GM18520 (cell line): ENCODE measurements around the gene GAMT.

Experiments
- ATAC-seq: cut with Tn5 transposase; IDR thresholded peaks from one replicate; pipeline ENCODE4 v1.9.1; 2021; ENCODE audit not compliant: unreplicated experiment

Gene GAMT

GRCh38 chr19:1387684-1388636 is 13.4 kb downstream of the GAMT start:
- ATAC-seq: no peak

- no peak for ATAC-seq
Measured at GRCh38 chr19:1386945-1387683, 14.2 kb downstream of the GAMT start.

GRCh38 chr19:1385816-1386215 is 15.5 kb downstream of the GAMT start:
- no peak for ATAC-seq

- ATAC-seq: no peak
Measured at GRCh38 chr19:1384478-1385110, 16.7 kb downstream of the GAMT start.

DNA sequence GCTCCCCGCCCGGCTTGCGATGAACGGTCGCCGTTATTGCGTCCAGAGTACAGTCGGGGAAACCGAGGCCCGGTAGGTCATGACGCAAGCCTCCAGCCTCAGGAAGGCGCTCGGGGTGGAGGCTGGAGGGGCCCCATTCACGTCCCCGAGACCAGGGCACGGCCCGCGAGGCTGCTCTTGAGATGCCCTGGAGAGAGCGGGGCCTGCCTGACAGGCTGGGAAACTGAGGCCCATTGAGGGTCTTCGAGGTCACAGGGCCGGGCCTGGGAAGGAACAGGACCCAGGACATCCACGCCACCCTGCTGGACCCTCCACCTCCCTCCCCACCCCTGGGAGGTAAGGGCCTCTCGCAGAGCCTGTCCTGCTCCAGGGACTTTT is 17.3 kb downstream of the GAMT start:
- no peak for ATAC-seq

DNA sequence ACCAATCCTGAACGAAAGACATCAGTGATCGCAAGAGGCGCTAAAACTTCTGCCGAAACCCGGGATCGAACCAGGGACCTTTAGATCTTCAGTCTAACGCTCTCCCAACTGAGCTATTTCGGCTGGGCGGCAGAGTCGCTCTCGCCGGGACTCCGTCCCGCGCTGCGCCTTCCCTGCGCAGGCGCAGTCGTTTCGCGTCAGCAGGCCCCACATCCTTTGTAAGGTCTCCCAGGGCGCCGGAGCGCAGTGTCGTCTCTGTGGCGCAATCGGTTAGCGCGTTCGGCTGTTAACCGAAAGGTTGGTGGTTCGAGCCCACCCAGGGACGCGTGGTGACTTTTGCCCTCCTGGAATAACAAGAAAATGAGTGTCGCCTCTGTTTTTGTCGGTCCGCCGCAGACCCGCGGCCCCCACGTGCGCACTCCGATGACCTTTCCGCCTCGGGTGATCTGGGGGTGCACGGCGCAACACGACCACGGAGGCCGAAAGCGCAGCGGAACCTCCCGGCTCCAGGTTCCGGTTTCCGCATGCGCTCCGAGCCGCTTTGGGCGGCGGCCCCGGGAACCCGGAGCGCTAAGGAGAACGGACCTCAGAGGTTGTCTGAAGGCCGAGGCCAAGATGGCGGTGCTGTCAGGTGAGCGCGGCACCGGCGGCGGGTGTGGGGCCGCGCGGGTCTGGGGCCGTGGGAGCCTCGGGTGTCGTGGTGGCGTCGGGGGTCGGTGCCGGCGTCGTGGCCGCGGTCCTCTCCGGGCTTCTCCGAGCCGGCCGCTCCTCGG is 17.8 kb downstream of the GAMT start, which contains the start of gene NDUFS7:
TSS of gene NDUFS7 (plus strand) at position 596 of the 773 bp plus-strand sequence. CDS start at position 616, 20 bp downstream.
- peak; percentile 90 for ATAC-seq

DNA sequence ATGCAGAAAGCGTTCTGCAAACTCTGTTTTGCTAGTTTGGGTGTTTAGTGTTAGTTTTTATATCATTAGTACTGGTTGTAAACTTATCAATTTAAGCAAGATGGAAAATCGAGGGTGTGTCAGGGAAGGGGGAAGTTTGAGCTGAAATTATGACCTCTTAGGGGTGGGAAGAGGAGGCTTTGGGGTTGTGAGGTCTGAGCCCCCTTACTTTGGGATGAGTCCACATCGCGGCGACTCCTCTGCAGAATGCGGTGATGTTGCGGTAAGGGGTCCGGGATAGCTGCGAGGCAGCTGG is 18.4 kb downstream of the GAMT start:
- no peak for ATAC-seq

DNA sequence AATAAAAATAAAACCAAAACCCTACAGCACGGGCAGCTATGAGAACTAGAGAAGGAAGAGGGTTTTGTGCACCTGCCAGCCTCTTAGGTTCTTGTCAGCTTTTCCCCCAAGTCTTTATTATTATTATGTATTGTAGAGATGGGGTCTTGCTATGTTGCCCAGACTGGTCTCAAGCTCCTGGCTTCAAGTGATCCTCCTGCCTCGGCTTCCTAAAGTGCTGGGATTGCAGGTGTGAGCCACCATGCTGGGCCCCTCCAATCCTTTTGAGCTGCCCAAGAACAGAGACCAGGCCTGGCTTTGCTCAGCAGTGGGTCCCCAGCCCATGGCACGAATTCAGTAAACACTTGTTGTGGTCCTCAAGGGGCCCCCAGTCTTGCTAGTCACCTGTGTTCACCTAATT is 19.1 kb downstream of the GAMT start:
- no peak for ATAC-seq

- ATAC-seq: no peak
Measured at GRCh38 chr19:1379961-1380489, 21.3 kb downstream of the GAMT start.

DNA sequence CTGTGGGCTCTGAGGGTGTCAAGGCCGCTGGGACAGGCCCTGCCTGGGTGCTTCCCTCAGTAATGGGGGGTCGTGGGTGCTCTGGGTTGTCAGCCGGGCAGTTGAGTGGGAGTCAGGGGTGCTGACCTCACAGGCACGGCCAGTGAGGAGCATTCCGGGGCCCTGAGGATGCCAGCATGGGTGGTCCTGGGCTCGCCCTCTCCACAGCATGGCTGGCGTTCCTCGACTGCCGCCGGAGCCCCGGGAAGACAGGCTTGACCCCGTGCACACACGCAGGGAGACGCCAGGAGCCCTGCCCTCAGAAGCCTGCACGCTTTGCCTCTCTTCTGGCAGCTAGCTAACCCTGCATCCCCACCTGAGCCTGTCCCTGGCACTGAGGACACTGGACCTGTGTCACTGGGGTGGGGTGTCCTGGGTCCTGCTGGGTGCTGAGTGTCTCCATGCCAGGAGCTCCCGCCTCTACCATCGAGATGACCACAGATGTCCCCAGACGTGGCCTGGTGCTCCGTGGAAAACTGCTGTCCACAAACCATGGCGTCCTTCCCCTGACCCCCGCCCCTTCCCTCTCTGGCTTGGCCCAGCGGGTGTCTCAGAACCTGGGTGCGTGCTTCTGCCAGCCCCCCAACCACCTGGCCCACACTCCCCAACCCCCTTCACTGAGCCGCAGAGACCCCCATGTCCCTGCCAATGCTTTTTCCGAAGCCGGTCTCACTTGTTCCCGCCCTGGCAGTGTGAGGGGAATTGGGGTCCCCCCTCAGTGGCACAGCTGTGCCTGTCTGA is 22.0 kb downstream of the GAMT start:
- no peak for ATAC-seq

GRCh38 chr19:1377965-1378785 is 23.2 kb downstream of the GAMT start:
- ATAC-seq: no peak

GRCh38 chr19:1377176-1377964 is 24.0 kb downstream of the GAMT start:
- ATAC-seq: no peak

- ATAC-seq: no peak
Measured at GRCh38 chr19:1376415-1376805, 24.9 kb downstream of the GAMT start.

DNA sequence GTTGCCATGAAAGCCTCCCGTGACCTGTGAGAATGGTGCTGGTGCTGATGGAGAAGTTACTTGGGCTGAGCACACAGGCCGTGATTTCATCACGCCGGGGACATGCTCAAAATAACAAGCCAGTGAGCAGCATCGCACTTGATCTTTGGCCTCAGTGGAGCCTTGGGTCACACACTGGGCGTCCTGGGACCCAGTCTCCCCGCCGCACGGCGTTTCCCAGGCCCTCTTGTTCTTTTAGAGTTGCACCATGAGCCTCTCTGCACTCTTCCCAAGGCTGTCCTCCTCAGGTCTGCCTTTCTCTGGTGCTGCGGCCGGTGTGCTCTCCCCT is 27.1 kb downstream of the GAMT start:
- ATAC-seq: no peak

GRCh38 chr19:1373534-1374249 is 27.6 kb downstream of the GAMT start:
- ATAC-seq: no peak

DNA sequence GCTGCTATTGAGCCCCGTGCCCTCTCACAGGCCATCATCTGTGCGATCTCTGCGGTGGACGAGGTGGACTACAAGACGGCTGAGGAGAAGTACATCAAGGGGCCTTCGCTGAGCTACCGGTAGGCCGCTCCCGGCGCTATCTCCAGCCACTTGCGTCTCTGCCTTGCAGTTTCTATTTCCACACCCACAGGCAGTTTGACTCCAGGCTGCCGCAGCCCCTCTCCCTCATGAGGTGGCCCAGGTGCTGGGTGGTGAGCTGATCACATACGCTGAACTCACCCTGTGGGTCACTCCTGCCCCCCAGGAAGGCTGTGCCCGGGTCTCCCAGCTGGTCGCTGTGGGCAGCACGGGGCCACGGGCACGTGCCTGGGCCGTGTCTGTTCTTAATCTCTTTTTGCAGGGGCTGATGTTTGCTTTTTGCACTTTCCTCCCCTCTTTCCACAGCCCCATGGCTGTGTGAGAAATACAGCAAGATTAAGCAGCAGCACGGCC is 28.3 kb downstream of the GAMT start:
- ATAC-seq: no peak

DNA sequence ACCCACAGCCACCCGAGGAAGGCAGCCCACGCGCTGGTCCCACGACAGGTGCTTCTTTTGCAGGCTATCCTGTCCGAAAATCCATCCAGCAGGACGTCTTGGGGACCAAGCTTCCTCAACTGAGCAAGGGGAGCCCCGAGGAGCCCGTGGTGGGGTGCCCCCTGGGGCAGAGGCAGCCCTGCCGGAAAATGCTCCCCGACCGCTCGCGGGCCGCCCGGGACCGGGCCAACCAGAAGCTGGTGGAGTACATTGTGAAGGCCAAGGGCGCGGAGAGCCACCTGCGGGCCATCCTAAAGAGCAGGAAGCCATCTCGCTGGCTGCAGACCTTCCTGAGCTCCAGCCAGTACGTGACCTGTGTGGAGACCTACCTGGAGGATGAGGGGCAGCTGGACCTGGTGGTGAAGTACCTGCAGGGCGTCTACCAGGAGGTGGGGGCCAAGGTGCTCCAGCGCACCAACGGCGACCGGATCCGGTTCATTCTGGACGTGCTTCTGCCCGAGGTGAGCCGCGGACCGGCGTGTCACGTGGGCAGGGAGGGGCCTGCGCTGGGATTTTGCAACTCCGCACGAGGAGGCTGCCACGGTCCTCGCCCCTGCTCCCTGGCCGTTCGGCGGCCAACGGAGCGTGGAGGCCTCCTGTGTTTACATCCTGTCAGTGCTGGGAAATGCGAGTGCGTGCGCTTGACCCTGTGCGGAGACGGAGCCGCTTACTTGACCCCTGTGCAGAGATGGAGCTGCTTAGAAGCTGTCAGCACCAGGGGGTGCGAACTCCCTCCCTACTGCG is 30.6 kb downstream of the GAMT start:
- no peak for ATAC-seq
